Measurements from ENCODE around the gene NTM. TPM values are rescaled to one million over a fixed set of nuclear protein-coding genes. Genes with fewer than 3 reads are reported as not detected.
"Not testable (repeated sequence)": the region's sequence is repeated elsewhere in the genome, so short reads cannot be mapped to it uniquely, and the experiment has no call there.

NTM gene
- total and polyA plus RNA-seq, 2 of the 8 experiments (the other 6 are each of a cell fraction or from before 2014, with no cell fraction given) = 13.4 to 20.0 TPM

DNA sequence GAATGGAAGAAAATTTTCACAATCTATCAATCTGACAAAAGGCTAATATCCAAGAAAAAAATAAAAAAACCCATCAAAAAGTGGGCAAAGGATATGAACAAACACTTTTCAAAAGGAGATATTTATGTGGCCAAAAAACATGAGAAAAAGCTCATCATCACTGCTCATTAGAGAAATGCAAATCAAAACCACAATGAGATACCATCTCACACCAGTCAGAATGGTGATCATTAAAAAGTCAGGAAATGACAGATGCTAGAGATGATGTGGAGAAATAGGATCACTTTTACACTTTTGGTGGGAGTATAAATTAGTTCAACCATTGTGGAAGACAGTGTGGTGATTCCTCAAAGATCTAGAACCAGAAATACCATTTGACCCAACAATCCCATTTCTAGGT, 999.7 kb downstream of the NTM start:
- H3K4ac ChIP-seq (replicated peaks; ENCODE audit: insufficient read length, low read depth, low read length); H3K9me3 ChIP-seq (ENCODE audit: insufficient read depth in 2 of 2, low read depth in 1 of 2, low read length in 1 of 2); H4K20me1 ChIP-seq (replicated peaks in 1 of 2; ENCODE audit: control insufficient read depth in 1 of 2, insufficient read depth in 2 of 2, low read length in 2 of 2); H4K8ac ChIP-seq (ENCODE audit: extremely low read depth, insufficient read depth, low read length); H2BK20ac ChIP-seq (ENCODE audit: low read length); H3K9ac ChIP-seq (replicated peaks in 1 of 4; ENCODE audit: extremely low read depth in 1 of 4, low read depth in 3 of 4, low read length in 3 of 4); H3K4me3 ChIP-seq (ENCODE audit: extremely low read depth in 1 of 4, insufficient read depth in 2 of 4, low read depth in 3 of 4, low read length in 4 of 4); H3K27ac ChIP-seq (ENCODE audit: low read depth, low read length); H4K5ac ChIP-seq (ENCODE audit: insufficient read length, low read depth, low read length); H3K79me1 ChIP-seq (ENCODE audit: low read depth, low read length); FAIRE-seq; H3K27me3 ChIP-seq (replicated peaks in 1 of 4; ENCODE audit: control insufficient read depth in 3 of 4, extremely low read depth in 1 of 4, insufficient read depth in 3 of 4, low read length in 3 of 4); H3K14ac ChIP-seq (ENCODE audit: insufficient read length); H3K18ac ChIP-seq (ENCODE audit: extremely low read depth, low read length); H2AFZ ChIP-seq (ENCODE audit: low read length); CTCF ChIA-PET (ENCODE audit: partially characterized antibody); H4K91ac ChIP-seq (replicated peaks; ENCODE audit: insufficient read length, low read length); H3K79me2 ChIP-seq (ENCODE audit: control insufficient read depth in 1 of 2, insufficient read depth in 2 of 2, low read length in 2 of 2); DNase-seq (ENCODE audit: low read depth in 1 of 2, low spot score in 2 of 2); H3K36me3 ChIP-seq (ENCODE audit: control insufficient read depth in 2 of 4, insufficient read depth in 4 of 4, low read length in 3 of 4); H2AK5ac ChIP-seq (ENCODE audit: low read depth, low read length); H2BK120ac ChIP-seq (replicated peaks; ENCODE audit: low read depth, low read length); H3K4me1 ChIP-seq (replicated peaks in 1 of 4; ENCODE audit: control insufficient read depth in 3 of 4, insufficient read depth in 4 of 4, low read length in 3 of 4); H2BK15ac ChIP-seq (ENCODE audit: low read length); H3K4me2 ChIP-seq (ENCODE audit: insufficient read depth in 1 of 2, low read depth in 2 of 2, low read length in 2 of 2); H3K56ac ChIP-seq (replicated peaks; ENCODE audit: insufficient read length, low read depth, low read length); H3K23ac ChIP-seq (ENCODE audit: insufficient read length); H2BK12ac ChIP-seq (ENCODE audit: low read depth, low read length); H2BK5ac ChIP-seq (ENCODE audit: low read depth, low read length); POLR2A ChIA-PET (ENCODE audit: partially characterized antibody); H3K23me2 ChIP-seq (ENCODE audit: low read depth, low read length): not testable (repeated sequence)
